K562 (cell line): ENCODE data around the gene PARP4. TPM values are rescaled to one million over a fixed set of nuclear protein-coding genes. Genes with fewer than 3 reads are reported as not detected.
A peak's percentile ranks its signal among the peaks of the same experiment; 100 is the strongest.

Experiments used
- CEBPG ChIP-seq, 3 experiments: fragments of 200-800 bp in 1 of 3; sonication (Bioruptor generic) in 1 of 3; sonication (generic) in 1 of 3; formaldehyde crosslinking in 1 of 3; IDR thresholded peaks in 2 of 3; conservative IDR thresholded peaks in 1 of 3; 2 replicates each; pipeline versions ENCODE4 v1.6.1 to v1.8.0; 2016 to 2022; ENCODE audit warnings: missing compliant biosample characterization in 2 of 3, missing genetic modification characterization in 2 of 3, mild to moderate bottlenecking in 1 of 3, missing genetic modification reagents in 1 of 3
- CREB1 ChIP-seq, 2 experiments: sonication (generic) in 1 of 2; formaldehyde crosslinking in 1 of 2; IDR thresholded peaks; 2 replicates each; pipeline versions ENCODE4 v1.6.1 to v1.8.0; 2012 to 2022; ENCODE audit warnings: inconsistent platforms in 1 of 2, mild to moderate bottlenecking in 1 of 2, missing genetic modification reagents in 1 of 2, moderate library complexity in 1 of 2
- DACH1 ChIP-seq: fragments of 450-650 bp; IDR thresholded peaks from 2 replicates; pipeline ENCODE4 v1.6.1; 2018; ENCODE audit not compliant: partially characterized antibody
- ETV1 ChIP-seq: fragments of 450-650 bp; conservative IDR thresholded peaks from 2 replicates; pipeline ENCODE4 v1.6.1; 2016; ENCODE audit warnings: missing genetic modification characterization, control low read depth, low read depth, missing compliant biosample characterization
- ETV5 ChIP-seq: sonication (generic); formaldehyde crosslinking; IDR thresholded peaks from 2 replicates; pipeline ENCODE4 v1.4.0; 2020; ENCODE audit warnings: low read depth, mild to moderate bottlenecking, missing genetic modification reagents
- HNRNPL ChIP-seq: fragments of 200-400 bp; formaldehyde crosslinking; IDR thresholded peaks from 2 replicates; pipeline ENCODE4 v1.6.1; 2017; ENCODE audit warnings: low read depth, mild to moderate bottlenecking, low read length
- KLF6 ChIP-seq: fragments of 250-450 bp; sonication (Bioruptor Pico); IDR thresholded peaks from 2 replicates; pipeline ENCODE4 v1.4.0; 2020; ENCODE audit warnings: mild to moderate bottlenecking, moderate library complexity, borderline replicate concordance
- MEIS2 ChIP-seq: fragments of 450-650 bp; IDR thresholded peaks from 2 replicates; pipeline ENCODE4 v1.6.1; 2014; ENCODE audit warnings: mild to moderate bottlenecking; ENCODE audit not compliant: partially characterized antibody
- NCOA4 ChIP-seq: fragments of 450-650 bp; IDR thresholded peaks from 2 replicates; pipeline ENCODE4 v1.6.1; 2018; ENCODE audit warnings: mild to moderate bottlenecking; ENCODE audit not compliant: partially characterized antibody
- NFIC ChIP-seq: fragments of 450-650 bp; IDR thresholded peaks from 2 replicates; pipeline ENCODE4 v1.6.1; 2017; ENCODE audit warnings: mild to moderate bottlenecking, inconsistent platforms
- NR2C2 ChIP-seq, 2 experiments: fragments of 200-800 bp in 1 of 2; sonication (Bioruptor generic) in 1 of 2; sonication (generic) in 1 of 2; formaldehyde crosslinking in 1 of 2; IDR thresholded peaks; 2 replicates each; pipeline versions ENCODE4 v1.6.1 to v1.8.0; 2016 to 2022; ENCODE audit warnings: mild to moderate bottlenecking in 1 of 2, missing compliant biosample characterization in 1 of 2, missing genetic modification characterization in 1 of 2, missing genetic modification reagents in 1 of 2
- PCBP2 ChIP-seq: fragments of 200-400 bp; formaldehyde crosslinking; IDR thresholded peaks from 2 replicates; pipeline ENCODE4 v1.6.1; 2018; ENCODE audit warnings: low read length, low read depth, mild to moderate bottlenecking, moderate library complexity; ENCODE audit not compliant: poor library complexity, severe bottlenecking
- PML ChIP-seq: IDR thresholded peaks from 2 replicates; pipeline ENCODE4 v1.6.1; 2012; ENCODE audit warnings: low read length, inconsistent platforms
- PRPF4 ChIP-seq: fragments of 200-400 bp; formaldehyde crosslinking; IDR thresholded peaks from one replicate; pipeline ENCODE4 v1.6.1; 2017; ENCODE audit warnings: low read length, low read depth, mild to moderate bottlenecking; ENCODE audit not compliant: insufficient read depth, poor library complexity, severe bottlenecking
- RNF2 ChIP-seq: sonication (generic); IDR thresholded peaks from 2 replicates; pipeline ENCODE4 v1.6.1; 2016
- SLC30A9 ChIP-seq: fragments of 250-450 bp; sonication (Bioruptor Pico); IDR thresholded peaks from 2 replicates; pipeline ENCODE4 v1.8.0; 2022; ENCODE audit warnings: mild to moderate bottlenecking, moderate library complexity
- SRSF9 ChIP-seq: fragments of 200-400 bp; formaldehyde crosslinking; IDR thresholded peaks from 2 replicates; pipeline ENCODE4 v1.6.1; 2017; ENCODE audit warnings: low read depth, low read length, borderline replicate concordance
- TCF3 ChIP-seq: sonication (generic); formaldehyde crosslinking; IDR thresholded peaks from 2 replicates; pipeline ENCODE4 v1.4.0; 2020; ENCODE audit warnings: mild to moderate bottlenecking, missing genetic modification reagents
- WHSC1 ChIP-seq: IDR thresholded peaks from one replicate; pipeline ENCODE4 v1.6.1; 2012; ENCODE audit warnings: low read length, control low read depth, inconsistent platforms
- ZC3H4 ChIP-seq: sonication (generic); formaldehyde crosslinking; IDR thresholded peaks from 2 replicates; pipeline ENCODE4 v1.9.0; 2021; ENCODE audit warnings: missing genetic modification reagents, borderline replicate concordance
- ZNF165 ChIP-seq: fragments of 250-450 bp; sonication (Bioruptor Pico); IDR thresholded peaks from 2 replicates; pipeline ENCODE4 v1.4.0; 2020; ENCODE audit warnings: borderline replicate concordance
- ZNF174 ChIP-seq: fragments of 250-450 bp; sonication (Bioruptor Pico); IDR thresholded peaks from 2 replicates; pipeline ENCODE4 v1.4.0; 2020; ENCODE audit warnings: mild to moderate bottlenecking
- ZNF175 ChIP-seq: fragments of 200-800 bp; sonication (Bioruptor generic); IDR thresholded peaks from 2 replicates; pipeline ENCODE4 v1.6.1; 2016; ENCODE audit warnings: low read depth, mild to moderate bottlenecking, missing genetic modification characterization, missing compliant biosample characterization
- ZNF224 ChIP-seq: sonication (generic); formaldehyde crosslinking; IDR thresholded peaks from 2 replicates; pipeline ENCODE4 v1.8.0; 2022; ENCODE audit warnings: mild to moderate bottlenecking, missing genetic modification reagents
- ZNF445 ChIP-seq: fragments of 250-450 bp; sonication (Bioruptor Pico); IDR thresholded peaks from 2 replicates; pipeline ENCODE4 v1.4.0; 2020; ENCODE audit warnings: low read depth, mild to moderate bottlenecking, moderate library complexity
- ZNF764 ChIP-seq: fragments of 250-450 bp; sonication (Bioruptor Pico); IDR thresholded peaks from 2 replicates; pipeline ENCODE4 v1.4.0; 2020; ENCODE audit warnings: low read depth, mild to moderate bottlenecking, moderate library complexity
- polyA plus RNA-seq, 8 experiments: library from polyadenylated mRNA; depleted of rRNA in 4 of 8; stranded (reverse) in 5 of 8; unstranded in 3 of 8; fragments of >200 nt; fragmentation: Nextera tagmentation in 2 of 8; fragmentation: Illumina TruSeq in 1 of 8; extraction: Ambion mirVana in 2 of 8; extraction: Trizol in 1 of 8; gene quantifications; 2 replicates each; pipeline versions ENCODE4 v1.2.1 to v1.2.3, GENCODE V29; 2011 to 2014; ENCODE audit warnings: inconsistent platforms in 1 of 8, missing spikeins in 1 of 8
- total RNA-seq, 7 experiments: library from RNA; depleted of rRNA in 6 of 7; stranded (reverse); fragments of >200 nt in 6 of 7; fragmentation: Illumina TruSeq in 2 of 7; extraction: Trizol in 2 of 7; gene quantifications; 2 replicates each; pipeline versions ENCODE4 v1.2.1 to v1.2.3, GENCODE V29; 2011 to 2021; ENCODE audit warnings: low replicate concordance in 1 of 7
- TF ChIP-seq, protein P1 (sequence below): fragments of 250-450 bp; sonication (Bioruptor Pico); IDR thresholded peaks from 2 replicates; pipeline ENCODE4 v1.8.0; 2021; ENCODE audit warnings: mild to moderate bottlenecking, moderate library complexity
- TF ChIP-seq, protein P2 (sequence below): fragments of 200-800 bp; sonication (Bioruptor generic); IDR thresholded peaks from 2 replicates; pipeline ENCODE4 v1.6.1; 2017; ENCODE audit warnings: missing genetic modification characterization, missing compliant biosample characterization

PARP4 gene
- total and polyA plus RNA-seq, 9 of the 15 experiments (the other 6 are each of a cell fraction or from before 2014, with no cell fraction given) = 6.3 to 26.3 (median 18.8) TPM

DNA sequence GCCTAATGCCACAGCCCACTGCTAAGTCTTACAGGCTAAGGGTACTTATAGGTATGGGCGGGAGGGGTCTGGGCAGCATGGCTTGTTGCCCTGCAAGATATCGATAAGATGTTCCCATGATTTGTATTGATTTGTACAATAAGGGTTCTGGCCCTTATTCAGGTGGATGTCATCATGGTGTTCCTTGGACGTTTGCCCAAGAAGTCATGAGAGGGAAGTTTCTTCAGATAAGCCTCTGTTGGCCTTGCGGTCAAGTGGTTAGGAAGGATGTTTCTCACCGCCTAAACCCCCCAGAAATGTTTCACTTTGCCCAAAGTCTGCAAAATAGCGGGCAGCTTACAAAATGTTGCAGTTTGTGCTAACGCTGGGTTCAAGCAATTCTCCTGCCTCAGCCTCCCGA is 7.3 kb downstream of the PARP4 start (continued):
- TF ChIP-seq CEBPG (CRISPR knock-in tag; IDR thresholded peaks at IDR 0.05) (peak; percentile 18; the same call in 1 of the 2 replicates), CEBPG (tag; conservative IDR thresholded peaks at IDR 0.05 in 1 of 2, IDR thresholded peaks at IDR 0.05 in 1 of 2) (peak in 1 of 2 experiments; percentile 44; a peak in 1 of 4 replicates), CREB1 (IDR thresholded peaks at IDR 0.05) (no peak), CREB1 (CRISPR knock-in tag; IDR thresholded peaks at IDR 0.05) (no peak), ETV5 (no peak), ZNF165 (CRISPR knock-in tag) (no peak), RNF2 (peak; percentile 73; the same call in 1 of the 2 replicates), NR2C2 (CRISPR knock-in tag; IDR thresholded peaks at IDR 0.05) (no peak), NR2C2 (tag; IDR thresholded peaks at IDR 0.05) (no peak), KLF6 (CRISPR knock-in tag) (no peak), SRSF9 (no peak), PML (no peak), ZNF224 (CRISPR knock-in tag) (no peak), HNRNPL (no peak), ZNF175 (CRISPR knock-in tag) (no peak), MEIS2 (peak; percentile 5), ZNF174 (no peak), TCF3 (peak; percentile 54), ZNF445 (CRISPR knock-in tag) (no peak), NCOA4 (no peak), WHSC1 (no peak), PCBP2 (no peak), ZNF764 (CRISPR knock-in tag) (no peak), ETV1 (tag) (peak; percentile 61), SLC30A9 (CRISPR knock-in tag) (no peak), DACH1 (no peak), ZC3H4 (CRISPR knock-in tag) (no peak), NFIC (peak; percentile 88), PRPF4 (no peak)
- TF ChIP-seq, protein P1, sequence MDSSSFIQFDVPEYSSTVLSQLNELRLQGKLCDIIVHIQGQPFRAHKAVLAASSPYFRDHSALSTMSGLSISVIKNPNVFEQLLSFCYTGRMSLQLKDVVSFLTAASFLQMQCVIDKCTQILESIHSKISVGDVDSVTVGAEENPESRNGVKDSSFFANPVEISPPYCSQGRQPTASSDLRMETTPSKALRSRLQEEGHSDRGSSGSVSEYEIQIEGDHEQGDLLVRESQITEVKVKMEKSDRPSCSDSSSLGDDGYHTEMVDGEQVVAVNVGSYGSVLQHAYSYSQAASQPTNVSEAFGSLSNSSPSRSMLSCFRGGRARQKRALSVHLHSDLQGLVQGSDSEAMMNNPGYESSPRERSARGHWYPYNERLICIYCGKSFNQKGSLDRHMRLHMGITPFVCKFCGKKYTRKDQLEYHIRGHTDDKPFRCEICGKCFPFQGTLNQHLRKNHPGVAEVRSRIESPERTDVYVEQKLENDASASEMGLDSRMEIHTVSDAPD = no peak
- TF ChIP-seq, protein P2, sequence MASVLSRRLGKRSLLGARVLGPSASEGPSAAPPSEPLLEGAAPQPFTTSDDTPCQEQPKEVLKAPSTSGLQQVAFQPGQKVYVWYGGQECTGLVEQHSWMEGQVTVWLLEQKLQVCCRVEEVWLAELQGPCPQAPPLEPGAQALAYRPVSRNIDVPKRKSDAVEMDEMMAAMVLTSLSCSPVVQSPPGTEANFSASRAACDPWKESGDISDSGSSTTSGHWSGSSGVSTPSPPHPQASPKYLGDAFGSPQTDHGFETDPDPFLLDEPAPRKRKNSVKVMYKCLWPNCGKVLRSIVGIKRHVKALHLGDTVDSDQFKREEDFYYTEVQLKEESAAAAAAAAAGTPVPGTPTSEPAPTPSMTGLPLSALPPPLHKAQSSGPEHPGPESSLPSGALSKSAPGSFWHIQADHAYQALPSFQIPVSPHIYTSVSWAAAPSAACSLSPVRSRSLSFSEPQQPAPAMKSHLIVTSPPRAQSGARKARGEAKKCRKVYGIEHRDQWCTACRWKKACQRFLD = no peak
